Stimulated activated CD4-positive, alpha-beta T cell treated with anti-CD3 and anti-CD28 coated beads, Interleukin-15, amount 100 ng/mL, for 1 hour (primary cell): ENCODE results near the gene DRP2.
"Not testable (repeated sequence)": the region's sequence is repeated elsewhere in the genome, so short reads cannot be mapped to it uniquely, and the experiment has no call there.

Experiments
- DNase-seq, 2 donors: peaks; one replicate each; pipeline ENCODE4 v3.0.0-alpha.2; 2020; ENCODE audit warnings: low read depth in 1 of 2, low spot score in 1 of 2

Gene DRP2

DNA sequence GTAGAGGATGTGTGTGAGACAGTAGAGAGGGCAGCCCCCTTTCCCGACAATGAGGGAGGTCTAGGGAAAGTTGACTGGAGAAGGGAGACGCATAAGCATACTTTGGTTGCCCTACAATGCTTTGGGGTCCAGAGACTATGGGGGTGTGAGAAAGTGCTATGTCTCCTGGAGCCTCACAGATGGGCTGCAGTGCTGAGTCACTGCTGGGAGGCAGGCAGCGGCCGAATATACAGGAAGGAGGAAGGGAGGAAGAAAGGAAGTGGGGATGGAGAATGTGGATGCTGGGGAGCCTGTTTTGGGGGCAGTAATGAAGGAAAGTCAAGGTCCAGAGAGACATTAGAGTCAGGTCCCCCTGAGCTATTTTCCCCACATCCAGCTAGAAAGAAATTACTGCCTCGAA is 12.7 kb downstream of the DRP2 start:
- no peak for DNase-seq

DNA sequence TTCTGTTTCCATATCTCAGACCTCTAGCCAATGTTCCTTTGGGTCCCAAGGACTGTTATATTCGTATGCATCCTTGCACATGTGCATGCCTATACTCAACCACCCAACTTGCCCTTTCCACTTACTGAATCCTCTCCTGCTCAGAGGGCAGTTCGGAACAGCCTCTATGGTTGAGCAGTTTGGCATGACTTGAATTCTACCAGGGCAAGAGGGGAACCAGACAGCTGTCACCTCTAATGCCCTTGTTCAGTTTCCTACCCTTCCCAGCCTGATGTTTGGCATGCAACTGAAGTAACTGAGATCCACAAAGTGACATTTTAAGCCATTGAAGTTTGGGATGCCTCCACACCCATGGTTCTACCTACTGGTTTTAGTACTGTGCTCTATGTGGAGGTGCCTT is 17.5 kb downstream of the DRP2 start:
- no peak for DNase-seq

DNA sequence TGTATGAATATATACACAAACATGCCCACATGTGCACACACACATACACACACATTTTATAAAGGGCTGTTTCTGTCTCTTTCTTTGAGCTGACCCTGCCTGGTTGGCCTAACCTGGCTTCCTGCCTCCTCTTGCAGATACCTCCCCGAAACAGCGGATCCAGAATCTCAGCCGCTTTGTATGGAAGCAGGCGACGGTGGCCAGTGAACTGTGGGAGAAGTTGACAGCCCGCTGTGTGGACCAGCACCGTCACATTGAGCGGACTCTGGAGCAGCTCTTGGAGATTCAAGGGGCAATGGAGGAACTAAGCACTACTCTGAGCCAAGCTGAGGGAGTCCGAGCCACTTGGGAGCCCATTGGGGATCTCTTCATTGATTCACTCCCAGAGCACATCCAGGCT is 21.9 kb downstream of the DRP2 start:
- no peak for DNase-seq

- no peak for DNase-seq
These were observed 33.0 kb downstream of the DRP2 start for GRCh38 chrX:101252634-101253033.

GRCh38 chrX:101257448-101258258 is 38.1 kb downstream of the DRP2 start:
- no peak for DNase-seq

DNA sequence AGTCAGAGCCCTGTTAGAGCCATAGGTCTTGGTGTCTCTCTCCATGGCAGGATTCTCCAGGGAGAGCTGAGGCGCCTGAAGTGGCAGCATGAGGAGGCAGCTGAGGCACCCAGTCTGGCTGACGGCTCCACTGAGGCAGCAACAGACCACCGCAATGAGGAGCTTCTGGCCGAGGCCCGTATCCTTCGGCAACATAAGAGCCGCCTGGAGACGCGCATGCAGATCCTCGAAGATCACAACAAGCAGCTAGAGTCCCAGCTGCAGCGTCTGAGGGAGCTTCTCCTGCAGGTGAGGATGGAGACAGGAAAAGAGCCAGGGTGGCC is 38.6 kb downstream of the DRP2 start:
- no peak for DNase-seq

GRCh38 chrX:101260435-101260834 is 40.8 kb downstream of the DRP2 start:
- DNase-seq: no peak

DNA sequence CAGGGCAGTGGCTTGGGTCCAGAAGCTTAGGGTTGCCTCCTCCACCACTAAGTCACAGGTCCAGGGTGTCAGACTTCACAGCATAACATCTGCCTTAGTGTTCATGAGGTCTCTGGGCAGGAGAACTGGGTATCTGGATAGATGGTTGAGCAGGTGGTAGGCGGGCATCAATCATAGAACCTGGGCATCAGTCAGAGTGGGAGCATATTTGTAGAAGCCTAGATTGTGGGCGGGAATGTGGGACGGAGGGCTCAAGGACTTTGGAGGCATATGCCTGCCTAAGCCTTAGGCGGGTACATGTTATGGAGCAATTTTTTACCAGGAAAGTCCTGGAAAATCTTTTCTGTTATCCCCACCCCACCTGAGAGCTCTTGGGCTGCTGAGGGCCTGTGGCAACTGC is 43.0 kb downstream of the DRP2 start:
- DNase-seq: no peak

DNA sequence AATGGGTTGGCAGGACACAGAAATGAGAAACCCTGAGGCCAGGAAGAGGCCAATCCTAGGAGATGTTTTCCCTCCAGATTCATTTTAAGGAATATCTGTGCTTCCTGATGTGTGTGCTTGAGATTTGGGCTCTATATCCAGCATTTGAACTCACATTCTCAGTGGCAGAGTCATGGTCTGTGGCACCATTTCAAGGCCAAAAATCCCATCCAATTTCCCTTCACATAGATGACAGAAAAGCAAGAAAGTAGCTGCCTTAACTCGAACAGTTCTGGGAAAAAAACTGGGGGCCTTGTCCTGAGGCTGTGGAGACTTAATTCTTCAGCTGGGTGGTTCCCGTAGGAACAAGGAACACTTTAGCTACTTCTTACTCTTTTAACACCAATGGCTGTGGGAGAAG is 44.2 kb downstream of the DRP2 start:
- no peak for DNase-seq

- no peak for DNase-seq
These were observed 46.4 kb downstream of the DRP2 start for GRCh38 chrX:101265869-101266428.

- DNase-seq: no peak
These were observed 54.6 kb downstream of the DRP2 start for GRCh38 chrX:101274198-101274597.

DNA sequence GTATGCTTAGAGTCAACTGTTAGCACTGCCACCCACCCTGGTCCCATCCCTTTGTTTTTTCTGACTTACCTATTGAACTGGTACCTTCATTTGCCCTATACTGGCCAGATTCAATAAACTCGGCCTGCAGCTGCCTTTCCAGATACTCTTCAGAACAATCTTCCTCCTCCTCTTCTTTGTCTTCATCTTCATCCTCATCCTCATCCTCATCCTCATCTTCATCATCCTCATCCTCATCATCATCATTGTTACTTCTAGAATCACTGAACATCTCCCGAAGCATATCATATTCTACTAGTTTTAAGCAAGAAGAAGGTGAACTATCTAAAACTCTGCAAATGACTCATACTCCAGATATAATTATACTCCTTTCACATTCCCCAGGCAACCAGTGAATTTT is 56.7 kb downstream of the DRP2 start:
- DNase-seq: no peak

GRCh38 chrX:101287402-101287801 is 67.8 kb downstream of the DRP2 start:
- DNase-seq: no peak

- no peak for DNase-seq
These were observed 71.5 kb downstream of the DRP2 start, which contains the start of gene TAF7L for GRCh38 chrX:101290957-101291603. TAF7L (minus strand) TSS chrX:101291334; CDS start chrX:101287543, 3,791 bp downstream.

- not testable (repeated sequence) for DNase-seq
These were observed 76.0 kb downstream of the DRP2 start for GRCh38 chrX:101295603-101296002.

- no peak for DNase-seq
These were observed 84.2 kb downstream of the DRP2 start for GRCh38 chrX:101303790-101304189.
